B cell (primary cell): ENCODE data around the gene FNDC3A. TPM values are rescaled to one million over a fixed set of nuclear protein-coding genes. Genes with fewer than 3 reads are reported as not detected.

Source experiments
- ATAC-seq: fragments of 200-7000 bp; cut with Tn5 transposase; one replicate; pipeline ENCODE4 v1.10.0; 2021; ENCODE audit warnings: low read depth, mild to moderate bottlenecking, moderate number of reproducible peaks, moderate library complexity
- CTCF ChIA-PET: fragments of 350-600 bp; sonication (Branson Sonifier 250); formaldehyde crosslinking; loops from one replicate; lab custom pipeline; 2021; ENCODE audit warnings: antibody characterized with exemption, inconsistent platforms; lab: Charles Lee
- POLR2A ChIA-PET: fragments of 350-600 bp; sonication (Branson Sonifier 250); formaldehyde crosslinking; loops from one replicate; lab custom pipeline; 2021; ENCODE audit warnings: antibody characterized with exemption; lab: Charles Lee
- DNase-seq: peaks from one replicate; pipeline ENCODE4 v3.0.0; 2013
- H2AFZ ChIP-seq: 2 replicates; pipeline ENCODE4 v1.6.1; 2012; ENCODE audit warnings: mild to moderate bottlenecking, low read depth, low read length; ENCODE audit not compliant: insufficient read depth, poor library complexity, severe bottlenecking
- H3K27ac ChIP-seq, 2 donors: 1 replicate in 1 of 2; 2 replicates in 1 of 2; pipeline ENCODE4 v1.5.1; 2012 to 2013; ENCODE audit warnings: low read length in 2 of 2, mild to moderate bottlenecking in 2 of 2, moderate library complexity in 1 of 2
- H3K27me3 ChIP-seq, 4 experiments: fragments of 200-600 bp in 1 of 4; sonication (generic) in 1 of 4; replicated peaks in 1 of 4; 1 replicate in 2 of 4; 2 replicates in 2 of 4; pipeline versions ENCODE4 v1.6.1 to v1.7.0; 2013 to 2016; ENCODE audit warnings: low read length in 3 of 4, mild to moderate bottlenecking in 2 of 4, mixed read lengths in 1 of 4, moderate library complexity in 1 of 4; ENCODE audit not compliant: insufficient read depth in 4 of 4, control insufficient read depth in 3 of 4; ENCODE audit errors: control extremely low read depth in 1 of 4
- H3K36me3 ChIP-seq, 2 experiments: replicated peaks in 1 of 2; 1 replicate in 1 of 2; 2 replicates in 1 of 2; pipeline versions ENCODE4 v1.6.1 to v1.7.1; 2013; ENCODE audit warnings: low read length in 1 of 2; ENCODE audit not compliant: insufficient read depth in 2 of 2, control insufficient read depth in 1 of 2; ENCODE audit errors: control extremely low read depth in 1 of 2, extremely low read depth in 1 of 2
- H3K4me1 ChIP-seq, 2 donors: fragments of 200-600 bp in 1 of 2; sonication (generic) in 1 of 2; 1 replicate in 1 of 2; 2 replicates in 1 of 2; pipeline versions ENCODE4 v1.5.1 to v1.6.1; 2013 to 2017; ENCODE audit warnings: low read length in 2 of 2; ENCODE audit not compliant: control insufficient read depth in 2 of 2, insufficient read depth in 2 of 2
- H3K4me2 ChIP-seq: replicated peaks from 2 replicates; pipeline ENCODE3; 2012; ENCODE audit warnings: mild to moderate bottlenecking, low read depth, low read length; ENCODE audit not compliant: poor library complexity, severe bottlenecking
- H3K4me3 ChIP-seq, 5 experiments: fragments of 200-600 bp in 1 of 5; sonication (generic) in 1 of 5; 1 replicate in 3 of 5; 2 replicates in 2 of 5; pipeline versions ENCODE4 v1.5.1 to v1.7.0; 2011 to 2016; ENCODE audit warnings: low read length in 4 of 5, mild to moderate bottlenecking in 4 of 5, low read depth in 2 of 5, control low read depth in 1 of 5, moderate library complexity in 1 of 5; ENCODE audit not compliant: insufficient read depth in 1 of 5; ENCODE audit errors: control extremely low read depth in 1 of 5, extremely low read depth in 1 of 5
- H3K79me2 ChIP-seq: fragments of 200-600 bp; sonication (generic); one replicate; pipeline ENCODE4 v1.6.0; 2016; ENCODE audit warnings: low read length; ENCODE audit not compliant: control insufficient read depth, insufficient read depth
- H3K9ac ChIP-seq: fragments of 200-600 bp; sonication (generic); 2 replicates; pipeline ENCODE4 v1.6.1; 2017; ENCODE audit warnings: mild to moderate bottlenecking, low read length, moderate library complexity
- H3K9me3 ChIP-seq, 3 donors: one replicate each; pipeline versions ENCODE4 v1.6.1 to v1.7.1; 2013; ENCODE audit warnings: low read length in 2 of 3; ENCODE audit not compliant: control insufficient read depth in 2 of 3, insufficient read depth in 1 of 3; ENCODE audit errors: control extremely low read depth in 1 of 3
- H4K20me1 ChIP-seq: 2 replicates; pipeline ENCODE4 v1.6.0; 2012; ENCODE audit warnings: mild to moderate bottlenecking, low read length; ENCODE audit not compliant: insufficient read depth, control insufficient read depth, poor library complexity, severe bottlenecking
- H3K27ac Mint-ChIP-seq: one replicate; pipeline ENCODE4 v1.8.0; 2021; ENCODE audit warnings: mixed read lengths
- H3K27me3 Mint-ChIP-seq: one replicate; pipeline ENCODE4 v1.8.0; 2021; ENCODE audit warnings: mixed read lengths
- H3K4me1 Mint-ChIP-seq: one replicate; pipeline ENCODE4 v1.8.0; 2021; ENCODE audit warnings: mixed read lengths
- H3K4me3 Mint-ChIP-seq: one replicate; pipeline ENCODE4 v1.8.0; 2021; ENCODE audit warnings: mixed read lengths
- H3K9me3 Mint-ChIP-seq: one replicate; pipeline ENCODE4 v1.8.0; 2022; ENCODE audit warnings: mixed read lengths; ENCODE audit not compliant: insufficient read depth
- CTCF ChIP-seq: fragments of 200-600 bp; IDR thresholded peaks from one replicate; pipeline ENCODE4 v1.8.0; 2022; ENCODE audit warnings: antibody characterized with exemption, mild to moderate bottlenecking
- EZH2 ChIP-seq: IDR thresholded peaks from 2 replicates; pipeline ENCODE4 v1.6.1; 2012; ENCODE audit warnings: borderline replicate concordance, low read depth, mild to moderate bottlenecking, moderate library complexity, low read length; ENCODE audit not compliant: insufficient read depth, poor library complexity, severe bottlenecking
- WGBS: methylation state at CpG from one replicate; pipeline ENCODE4 v1.1.5; 2013; ENCODE audit warnings: missing lambda C conversion rate; ENCODE audit not compliant: insufficient coverage; 5-methylcytosine and 5-hydroxymethylcytosine counted together
- intact Hi-C: fragments of 100-400 bp; cut with micrococcal nuclease; formaldehyde crosslinking; loops from one replicate; pipeline ENCODE4 v1.10.0; 2022
- polyA plus RNA-seq: library from polyadenylated mRNA; depleted of rRNA; stranded (reverse); fragments of >200 nt; gene quantifications from 2 replicates; pipeline ENCODE4 v1.2.3, GENCODE V29; 2012
- total RNA-seq, 2 donors: library from RNA; stranded (reverse); fragments of 120-200 nt in 1 of 2; gene quantifications; 1 replicate in 1 of 2; 2 replicates in 1 of 2; pipeline versions ENCODE4 v1.2.3 to v1.2.4, GENCODE V29; 2013 to 2022

Gene FNDC3A
- total and polyA plus RNA-seq, 2 donors (not counting 1 experiment from before 2014, with no cell fraction given), result 13.5 to 37.1 TPM

GRCh38 chr13:49220036-49220855 lies 244.5 kb downstream of the FNDC3A start, which contains the start of gene MLNR:
TSS of gene MLNR (plus strand) at chr13:49220338. CDS start at chr13:49220338, 0 bp downstream.
- H3K9ac ChIP-seq, result peak within 1 kb of the TSS; percentile 50
- POLR2A ChIA-PET, result no interaction called here
- peaks cover 24% of the 10 kb centered on the region for H3K4me1 Mint-ChIP-seq
- H3K4me2 ChIP-seq, result peak within 1 kb of the TSS; percentile 76
- peak; percentile 65 for DNase-seq
- peak; percentile 79 for ATAC-seq
- H3K27ac Mint-ChIP-seq, result no peak within 1 kb of the TSS
- 6% methylated on average over 111 of the region's 111 CpGs for WGBS
- peaks cover 18 to 25% of the 10 kb centered on the region in 2 donors for H3K4me1 ChIP-seq
- peak; percentile 84 for TF ChIP-seq EZH2
- TF ChIP-seq CTCF, result peak; percentile 41
- intact Hi-C loops, result no loop called here
- H3K27me3 ChIP-seq, result peaks cover 0 to 44% (median 30%) of the 10 kb centered on the region in 4 experiments
- H3K9me3 Mint-ChIP-seq, result no peaks in the 10 kb centered on the region
- H3K4me3 Mint-ChIP-seq, result peak within 1 kb of the TSS; percentile 78
- CTCF ChIA-PET, result interaction anchor here (1.1 kb wide), 1 partner anchor 16 kb away, joined by 4 read pairs; no protein-coding TSS in a partner anchor
- H3K9me3 ChIP-seq, result peaks cover 0 to 29% (median 0%) of the 10 kb centered on the region in 3 donors
- H3K4me3 ChIP-seq, result peak within 1 kb of the TSS in 4 of 5 experiments; percentile 34 to 62 (median 40)
- no peaks in the 10 kb centered on the region for H3K36me3 ChIP-seq
- no peaks in the 10 kb centered on the region for H4K20me1 ChIP-seq
- no peak within 1 kb of the TSS for H3K27ac ChIP-seq
- peak within 1 kb of the TSS; percentile 78 for H2AFZ ChIP-seq
- H3K79me2 ChIP-seq, result no peaks in the 10 kb centered on the region
- H3K27me3 Mint-ChIP-seq, result peaks cover 61% of the 10 kb centered on the region
